Measurements from ENCODE around the gene DUSP8. TPM values are rescaled to one million over a fixed set of nuclear protein-coding genes. Genes with fewer than 3 reads are reported as not detected.

DUSP8 gene
- total RNA-seq, 1 experiment from 2014 or later: 0.83 TPM

GRCh38 chr11:1528710-1529109, 43.4 kb downstream of the DUSP8 start:
- H3K4me3 ChIP-seq: no peak overlapping the region
- DNase-seq: no peak
- H3K27ac ChIP-seq: no peak overlapping the region
- no peaks in the 10 kb centered on the region for H3K9me3 ChIP-seq (replicated peaks)
- H3K27me3 ChIP-seq: no peaks in the 10 kb centered on the region
- no peaks in the 10 kb centered on the region for H3K36me3 ChIP-seq
- no peaks in the 10 kb centered on the region for H3K4me1 ChIP-seq

DNA sequence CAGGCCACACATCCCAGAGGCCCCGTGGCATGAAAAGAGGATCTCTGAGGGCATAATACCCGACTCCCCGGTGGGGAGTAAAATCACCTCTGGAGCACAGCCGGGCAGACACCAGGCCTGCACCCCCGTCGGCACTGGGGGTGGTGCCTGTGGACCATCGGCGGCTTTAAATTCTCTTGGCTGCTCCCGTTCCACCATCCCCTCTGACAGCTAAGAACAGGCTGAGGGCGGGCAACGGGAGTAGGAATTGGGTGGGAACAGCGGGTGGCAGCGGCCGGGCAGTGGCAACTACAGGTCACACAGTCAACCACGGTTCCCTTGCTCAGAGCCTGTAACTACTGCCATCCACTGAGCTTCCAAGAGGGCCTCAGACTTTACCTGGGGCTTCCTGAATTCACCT, 45.3 kb downstream of the DUSP8 start:
- no peaks in the 10 kb centered on the region for H3K4me1 ChIP-seq
- H3K27ac ChIP-seq: no peak overlapping the region
- no peak for DNase-seq
- no peak overlapping the region for H3K4me3 ChIP-seq
- H3K36me3 ChIP-seq: no peaks in the 10 kb centered on the region
- no peaks in the 10 kb centered on the region for H3K9me3 ChIP-seq (replicated peaks)
- no peaks in the 10 kb centered on the region for H3K27me3 ChIP-seq

DNA sequence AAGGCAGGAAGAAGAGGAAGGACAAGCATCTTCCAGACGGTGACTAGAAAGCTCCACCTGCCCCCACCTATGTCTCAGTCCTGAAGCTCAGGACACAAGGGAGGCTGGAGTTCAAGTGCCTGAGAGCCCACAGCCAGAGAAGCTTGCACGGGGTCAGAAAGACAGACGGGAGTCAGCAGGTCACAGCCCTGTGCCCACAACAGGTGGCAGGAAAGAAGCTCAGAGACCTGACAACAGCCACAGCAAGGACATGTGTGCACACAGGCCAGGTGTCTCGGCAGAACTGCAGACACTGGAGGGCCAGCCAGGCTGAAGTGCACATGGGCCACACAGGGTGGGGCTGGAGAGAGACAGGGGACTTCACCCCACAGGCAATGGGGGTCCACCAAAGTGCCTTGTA, 48.3 kb downstream of the DUSP8 start:
- H3K4me1 ChIP-seq: no peaks in the 10 kb centered on the region
- DNase-seq: no peak

DNA sequence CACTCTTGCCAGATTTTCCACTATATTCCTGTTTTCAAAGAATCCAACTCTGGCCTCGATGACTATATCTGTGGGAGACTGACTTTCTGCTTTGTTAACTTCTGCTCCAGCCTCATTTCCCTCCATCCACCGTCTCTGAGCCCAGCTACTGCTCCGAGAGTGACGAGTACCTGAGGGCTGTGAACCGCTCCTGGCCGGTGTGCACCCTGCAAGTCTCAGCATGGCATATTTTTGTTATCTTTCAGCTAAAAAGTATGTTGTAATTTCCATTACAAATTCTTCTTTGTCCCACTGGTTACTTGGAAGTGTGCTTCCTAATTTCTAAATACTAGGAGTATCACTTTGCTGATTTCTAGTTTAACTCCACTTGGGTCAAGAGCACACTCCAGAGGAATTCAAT, 49.0 kb downstream of the DUSP8 start:
- Histone ChIP-seq H3K9me3 (replicated peaks) (no peaks in the 10 kb centered on the region), H3K4me1 (no peaks in the 10 kb centered on the region), H3K4me3 (no peak overlapping the region), H3K27ac (no peak overlapping the region), H3K27me3 (no peaks in the 10 kb centered on the region), H3K36me3 (no peaks in the 10 kb centered on the region)
- no peak for DNase-seq

More for the DNA sequence above, 48.3 kb downstream of the DUSP8 start:
- H3K27ac ChIP-seq: no peak overlapping the region
- no peaks in the 10 kb centered on the region for H3K27me3 ChIP-seq
- H3K36me3 ChIP-seq: no peaks in the 10 kb centered on the region
- H3K9me3 ChIP-seq (replicated peaks): no peaks in the 10 kb centered on the region
- H3K4me3 ChIP-seq: no peak overlapping the region

DNA sequence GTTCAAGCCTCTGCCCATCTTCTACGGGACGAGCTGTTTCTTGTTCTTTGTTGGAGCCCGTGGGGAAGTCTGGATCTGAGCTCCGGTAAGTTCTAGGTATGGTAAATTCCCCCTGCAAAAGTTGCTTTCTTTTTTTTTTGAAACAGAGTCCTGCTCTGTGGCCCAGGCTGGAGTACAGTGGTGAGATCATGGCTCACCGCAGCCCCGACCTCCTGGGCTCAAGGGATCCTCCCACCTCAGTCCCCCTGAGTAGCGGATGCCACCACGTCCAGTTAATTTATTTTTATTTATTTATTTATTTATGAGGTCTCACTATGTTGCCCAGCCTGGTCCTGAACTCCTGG, 50.0 kb downstream of the DUSP8 start:
- no peak overlapping the region for H3K4me3 ChIP-seq
- H3K9me3 ChIP-seq (replicated peaks): no peaks in the 10 kb centered on the region
- no peak for DNase-seq
- no peaks in the 10 kb centered on the region for H3K27me3 ChIP-seq
- H3K4me1 ChIP-seq: no peaks in the 10 kb centered on the region
- no peak overlapping the region for H3K27ac ChIP-seq
- no peaks in the 10 kb centered on the region for H3K36me3 ChIP-seq

- no peaks in the 10 kb centered on the region for H3K36me3 ChIP-seq
- no peak overlapping the region for H3K27ac ChIP-seq
- no peaks in the 10 kb centered on the region for H3K4me1 ChIP-seq
Observed at GRCh38 chr11:1521382-1522080, 50.5 kb downstream of the DUSP8 start.

DNA sequence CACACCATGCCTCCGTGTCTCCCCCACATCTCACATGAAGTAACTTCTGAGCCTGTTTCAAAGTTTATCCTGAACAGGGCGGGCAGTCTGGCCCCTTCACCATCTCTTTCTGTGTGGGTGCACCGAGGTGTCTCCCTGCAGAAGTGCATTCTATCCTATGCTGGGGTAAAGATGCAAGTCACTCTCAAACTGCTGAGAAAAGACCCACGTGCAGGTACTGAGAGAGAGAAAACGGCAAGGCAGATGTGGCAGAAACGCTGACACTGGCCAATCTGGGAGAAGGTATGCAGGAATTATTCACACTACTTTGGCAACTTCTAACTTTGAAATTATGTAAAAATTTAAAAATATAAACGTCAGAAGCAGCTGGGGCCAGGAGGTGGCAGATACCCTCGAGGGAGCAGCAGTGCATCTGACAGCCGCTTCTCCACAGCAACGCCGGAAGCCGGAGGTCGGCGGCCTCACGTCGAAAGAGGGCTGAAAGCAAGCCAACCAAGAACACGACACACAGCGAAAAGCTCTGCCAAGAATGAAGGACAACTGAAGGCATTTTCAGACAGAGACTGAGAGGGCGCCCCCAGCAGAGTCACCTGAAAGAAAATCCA, 51.3 kb downstream of the DUSP8 start:
- H3K27me3 ChIP-seq: no peaks in the 10 kb centered on the region
- H3K36me3 ChIP-seq: no peaks in the 10 kb centered on the region
- no peaks in the 10 kb centered on the region for H3K4me1 ChIP-seq
- H3K27ac ChIP-seq: no peak overlapping the region
- H3K4me3 ChIP-seq: no peak overlapping the region
- no peaks in the 10 kb centered on the region for H3K9me3 ChIP-seq (replicated peaks)
- no peak for DNase-seq

More at GRCh38 chr11:1521382-1522080, 50.5 kb downstream of the DUSP8 start:
- no peak for DNase-seq
- Histone ChIP-seq H3K9me3 (replicated peaks) (no peaks in the 10 kb centered on the region), H3K27me3 (no peaks in the 10 kb centered on the region), H3K4me3 (no peak overlapping the region)

DNA sequence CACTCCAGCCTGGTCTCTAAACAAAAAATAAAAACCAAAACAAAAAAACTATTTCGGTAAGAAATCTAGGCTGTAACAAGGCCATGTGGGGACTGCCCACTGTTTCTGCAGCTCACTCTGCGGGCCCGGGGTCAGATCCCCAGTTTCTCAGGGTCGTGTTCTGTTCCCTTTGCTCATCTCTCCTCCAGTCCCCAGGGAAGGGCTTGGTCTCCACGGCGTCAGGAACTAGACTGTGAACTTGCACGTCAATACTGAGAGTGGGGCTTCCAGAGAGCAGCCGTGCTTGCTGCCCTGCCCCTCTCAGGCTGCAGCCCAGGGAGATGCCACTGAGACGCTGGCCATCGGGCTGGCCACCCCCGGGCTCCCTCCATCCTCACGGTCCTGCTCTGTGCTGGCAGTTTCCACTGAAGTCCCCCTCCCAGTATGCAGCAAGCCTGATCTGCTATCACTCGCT, 51.8 kb downstream of the DUSP8 start:
- Histone ChIP-seq H3K27ac (no peak overlapping the region), H3K27me3 (no peaks in the 10 kb centered on the region), H3K4me3 (no peak overlapping the region), H3K36me3 (no peaks in the 10 kb centered on the region), H3K4me1 (no peaks in the 10 kb centered on the region), H3K9me3 (replicated peaks) (no peaks in the 10 kb centered on the region)
- DNase-seq: no peak

- H3K4me3 ChIP-seq: no peak overlapping the region
- DNase-seq: no peak
- no peaks in the 10 kb centered on the region for H3K4me1 ChIP-seq
- H3K27me3 ChIP-seq: no peaks in the 10 kb centered on the region
- H3K27ac ChIP-seq: no peak overlapping the region
- H3K9me3 ChIP-seq (replicated peaks): no peaks in the 10 kb centered on the region
- H3K36me3 ChIP-seq: no peaks in the 10 kb centered on the region
Observed at GRCh38 chr11:1519028-1520010, 52.8 kb downstream of the DUSP8 start.

DNA sequence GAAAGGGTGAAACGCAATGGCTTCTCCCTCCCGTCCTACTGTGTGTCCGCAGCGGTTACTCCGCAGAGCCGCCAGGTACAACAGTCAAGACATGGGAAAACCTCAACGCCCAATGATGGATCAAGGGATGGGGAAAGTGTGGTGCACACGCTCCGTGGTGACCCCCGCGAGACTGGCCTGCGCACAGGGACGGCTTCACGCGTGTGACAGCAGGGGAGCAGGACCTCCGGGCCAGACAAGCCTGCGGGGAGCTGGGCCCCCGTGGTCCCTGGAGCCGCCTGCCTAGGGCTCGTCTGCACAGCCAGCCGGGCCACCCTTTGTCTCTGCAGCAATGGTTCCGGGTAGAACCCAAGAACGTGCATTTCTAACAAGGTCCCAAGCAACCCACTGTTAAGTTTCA, 53.8 kb downstream of the DUSP8 start:
- Histone ChIP-seq H3K27me3 (no peaks in the 10 kb centered on the region), H3K36me3 (no peaks in the 10 kb centered on the region), H3K27ac (no peak overlapping the region), H3K9me3 (replicated peaks) (no peaks in the 10 kb centered on the region), H3K4me1 (no peaks in the 10 kb centered on the region), H3K4me3 (no peak overlapping the region)
- DNase-seq: no peak

GRCh38 chr11:1517117-1518005, 54.7 kb downstream of the DUSP8 start:
- Histone ChIP-seq H3K27me3 (no peaks in the 10 kb centered on the region), H3K4me3 (no peak overlapping the region), H3K9me3 (replicated peaks) (no peaks in the 10 kb centered on the region), H3K36me3 (no peaks in the 10 kb centered on the region), H3K4me1 (no peaks in the 10 kb centered on the region), H3K27ac (no peak overlapping the region)
- no peak for DNase-seq

- H3K27me3 ChIP-seq: no peaks in the 10 kb centered on the region
- DNase-seq: no peak
- H3K4me1 ChIP-seq: no peaks in the 10 kb centered on the region
- no peak overlapping the region for H3K4me3 ChIP-seq
- no peaks in the 10 kb centered on the region for H3K9me3 ChIP-seq (replicated peaks)
- H3K36me3 ChIP-seq: no peaks in the 10 kb centered on the region
- H3K27ac ChIP-seq: no peak overlapping the region
Observed at GRCh38 chr11:1516273-1517067, 55.6 kb downstream of the DUSP8 start.

DNA sequence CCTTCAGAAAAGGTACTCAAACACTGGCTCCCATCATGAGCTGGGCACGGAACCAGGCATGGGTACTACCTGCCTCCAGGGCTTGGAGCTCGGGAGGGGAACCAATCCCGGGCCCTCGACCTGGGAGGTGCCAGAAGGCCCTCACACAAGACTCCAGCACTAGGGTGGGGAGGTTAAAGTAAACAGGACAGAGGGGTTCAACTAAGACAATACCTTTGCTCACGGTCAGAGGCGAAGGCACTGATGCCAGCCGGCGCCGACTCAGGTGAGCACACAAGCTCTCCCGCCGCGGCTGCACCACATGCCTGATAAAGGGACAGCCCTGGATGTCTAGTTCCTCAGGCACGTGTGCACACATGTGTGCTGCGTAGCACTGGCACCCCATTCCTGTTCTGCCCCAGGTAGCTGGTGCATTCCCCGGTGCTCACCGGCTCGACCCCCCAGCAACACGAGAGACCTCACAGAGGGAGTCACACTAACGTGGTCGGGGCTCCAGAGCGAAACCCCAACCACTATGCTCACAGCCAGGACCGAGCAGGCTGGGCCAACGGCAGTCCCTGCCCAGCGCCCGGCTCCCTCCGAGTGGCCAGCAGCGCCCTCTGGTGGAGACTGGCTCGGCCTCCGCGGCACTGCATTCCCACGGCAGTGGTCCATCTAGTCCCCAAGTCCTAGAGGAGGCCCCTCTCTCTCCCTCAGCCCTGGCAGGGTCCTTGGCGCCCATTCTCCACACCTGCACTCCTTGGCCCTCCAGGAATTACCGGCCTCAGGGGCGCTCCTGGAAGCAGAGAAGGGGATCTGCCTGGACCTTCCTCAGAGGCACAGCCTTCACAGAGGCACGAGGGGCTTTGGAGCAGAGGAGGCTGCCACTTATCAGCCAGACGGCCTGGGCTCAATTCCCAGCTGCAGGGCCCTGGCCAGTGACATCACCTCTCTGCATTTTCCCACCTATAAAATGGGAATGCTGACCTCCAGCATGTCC, 56.7 kb downstream of the DUSP8 start:
- peak; percentile 52 to 66 for DNase-seq
- Histone ChIP-seq H3K4me3 (no peak overlapping the region), H3K27me3 (no peaks in the 10 kb centered on the region), H3K36me3 (no peaks in the 10 kb centered on the region), H3K4me1 (no peaks in the 10 kb centered on the region), H3K9me3 (replicated peaks) (no peaks in the 10 kb centered on the region), H3K27ac (no peak overlapping the region)
